WERI-Rb-1 (cell line): ENCODE results near the gene CDK6.
"Not testable (repeated sequence)": the region's sequence is repeated elsewhere in the genome, so short reads cannot be mapped to it uniquely, and the experiment has no call there.

Experiments
- DNase-seq: peaks from one replicate; pipeline ENCODE4 v3.0.0-alpha.2; 2020
- H3K27ac ChIP-seq: fragments of 250-450 bp; sonication (Bioruptor Pico); 2 replicates; pipeline ENCODE4 v1.5.1; 2020; ENCODE audit warnings: mild to moderate bottlenecking, moderate library complexity
- H3K27me3 ChIP-seq: fragments of 250-450 bp; sonication (Bioruptor Pico); 2 replicates; pipeline ENCODE4 v1.5.1; 2021; ENCODE audit warnings: mild to moderate bottlenecking, low read depth, moderate library complexity; ENCODE audit not compliant: insufficient read depth, severe bottlenecking
- H3K36me3 ChIP-seq: fragments of 250-450 bp; sonication (Bioruptor Pico); 2 replicates; pipeline ENCODE4 v1.5.1; 2020; ENCODE audit warnings: mild to moderate bottlenecking, moderate library complexity
- H3K4me3 ChIP-seq: 2 replicates; pipeline ENCODE4 v1.5.1; 2011; ENCODE audit warnings: low read depth, mild to moderate bottlenecking, control low read depth, low read length
- H3K9me3 ChIP-seq: fragments of 250-450 bp; sonication (Bioruptor Pico); 2 replicates; pipeline ENCODE4 v1.5.1; 2021; ENCODE audit warnings: mild to moderate bottlenecking, moderate library complexity; ENCODE audit not compliant: severe bottlenecking
- CTCF ChIP-seq: IDR thresholded peaks from 2 replicates; pipeline ENCODE4 v1.5.1; 2011; ENCODE audit warnings: low read depth, mild to moderate bottlenecking, control low read depth, inconsistent platforms, low read length

CDK6 gene

GRCh38 chr7:92748495-92748894, 87.9 kb downstream of the CDK6 start:
- no peak for TF ChIP-seq CTCF
- no peaks in the 10 kb centered on the region for H3K27me3 ChIP-seq
- H3K9me3 ChIP-seq = no peaks in the 10 kb centered on the region
- H3K27ac ChIP-seq = no peak overlapping the region
- DNase-seq = no peak
- no peaks in the 10 kb centered on the region for H3K36me3 ChIP-seq
- H3K4me3 ChIP-seq = no peak overlapping the region

- H3K9me3 ChIP-seq = no peaks in the 10 kb centered on the region
- H3K36me3 ChIP-seq = no peaks in the 10 kb centered on the region
- no peak overlapping the region for H3K27ac ChIP-seq
- no peak for DNase-seq
- no peak overlapping the region for H3K4me3 ChIP-seq
- H3K27me3 ChIP-seq = no peaks in the 10 kb centered on the region
- no peak for TF ChIP-seq CTCF
Measured at GRCh38 chr7:92747041-92747835, 89.1 kb downstream of the CDK6 start.

- H3K9me3 ChIP-seq = no peaks in the 10 kb centered on the region
- no peaks in the 10 kb centered on the region for H3K36me3 ChIP-seq
- H3K27me3 ChIP-seq = no peaks in the 10 kb centered on the region
- H3K27ac ChIP-seq = no peak overlapping the region
- DNase-seq = no peak
- H3K4me3 ChIP-seq = no peak overlapping the region
- no peak for TF ChIP-seq CTCF
Measured at GRCh38 chr7:92745241-92745640, 91.1 kb downstream of the CDK6 start.

GRCh38 chr7:92744180-92744579, 92.2 kb downstream of the CDK6 start:
- H3K27me3 ChIP-seq, H3K36me3 ChIP-seq, H3K9me3 ChIP-seq, H3K4me3 ChIP-seq, DNase-seq, H3K27ac ChIP-seq: not testable (repeated sequence)

DNA sequence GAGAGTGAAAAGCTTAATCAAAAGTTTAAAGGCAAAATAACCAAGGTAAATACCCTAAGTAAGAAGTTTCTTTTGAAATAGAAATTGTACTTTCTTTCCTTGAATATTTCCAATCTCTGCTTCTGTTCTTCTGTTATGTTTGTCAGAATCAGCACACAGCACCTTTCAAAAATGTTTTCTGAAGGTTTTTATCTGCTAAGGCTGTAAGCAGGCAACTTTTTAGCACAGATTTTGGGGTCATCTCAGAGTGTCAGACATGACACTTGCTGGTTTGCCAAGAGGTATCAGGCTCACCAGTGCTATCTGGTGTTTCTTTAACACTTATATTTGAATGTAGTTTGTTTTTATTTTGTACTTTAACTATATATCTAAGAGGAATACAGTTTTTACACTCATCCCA, 94.2 kb downstream of the CDK6 start:
- Histone ChIP-seq H3K27ac (no peak overlapping the region), H3K27me3 (no peaks in the 10 kb centered on the region), H3K36me3 (no peaks in the 10 kb centered on the region), H3K4me3 (no peak overlapping the region), H3K9me3 (no peaks in the 10 kb centered on the region)
- DNase-seq = no peak
- no peak for TF ChIP-seq CTCF

DNA sequence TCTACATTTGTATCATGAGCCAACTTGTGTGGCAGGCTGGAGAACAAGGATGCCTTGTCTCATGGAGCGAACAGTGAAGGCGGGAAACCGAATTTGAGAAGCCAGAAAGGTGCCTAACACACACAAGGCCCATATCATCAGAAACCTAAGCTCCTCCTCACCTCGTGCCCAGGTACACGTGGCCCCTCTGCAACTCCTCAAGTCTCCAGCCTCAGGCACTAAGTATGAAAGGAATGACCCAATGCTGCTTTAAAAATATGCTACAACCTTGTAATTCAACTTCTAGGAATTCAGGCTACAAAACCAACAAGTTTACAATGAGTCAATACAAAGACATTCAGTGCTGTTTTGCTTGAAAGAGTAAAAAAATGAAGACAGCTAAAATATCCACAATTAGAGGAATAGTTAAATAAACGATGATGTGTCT, 95.7 kb downstream of the CDK6 start:
- no peaks in the 10 kb centered on the region for H3K36me3 ChIP-seq
- no peak for DNase-seq
- no peak for TF ChIP-seq CTCF
- no peak overlapping the region for H3K27ac ChIP-seq
- no peak overlapping the region for H3K4me3 ChIP-seq
- H3K27me3 ChIP-seq = no peaks in the 10 kb centered on the region
- H3K9me3 ChIP-seq = no peaks in the 10 kb centered on the region
